ENCODE measurements around the gene SEMA6A.

GRCh38 chr5:116451066-116451465 lies 123.6 kb downstream of the SEMA6A start:
- TF ChIP-seq GATA3 (IDR thresholded peaks at IDR 0.05; ENCODE audit: low read depth, low read length) (no peak), GATA2 (IDR thresholded peaks at IDR 0.05; ENCODE audit: low read depth, low read length) (no peak)
